OCI-LY7 (cell line): Measurements from ENCODE around the gene SMC6.

Experiments used
- CTCF ChIP-seq: fragments of 200-600 bp; sonication (generic); conservative IDR thresholded peaks from 2 replicates; pipeline ENCODE4 v1.5.1; 2014; ENCODE audit warnings: mild to moderate bottlenecking, antibody characterized with exemption, low read length, moderate library complexity, mixed read lengths
- EZH2phosphoT487 ChIP-seq: fragments of 200-600 bp; sonication (generic); IDR thresholded peaks from 2 replicates; pipeline ENCODE4 v1.6.1; 2018; ENCODE audit warnings: low read depth, borderline replicate concordance, mild to moderate bottlenecking, mixed run types, antibody characterized with exemption, low read length, moderate library complexity, mixed read lengths

- TF ChIP-seq CTCF (no peak), EZH2phosphoT487 (no peak)
Observed at GRCh38 chr2:17736989-17737388, 16.6 kb downstream of the SMC6 start.
